ENCODE measurements around the gene DCLRE1B.

DNA sequence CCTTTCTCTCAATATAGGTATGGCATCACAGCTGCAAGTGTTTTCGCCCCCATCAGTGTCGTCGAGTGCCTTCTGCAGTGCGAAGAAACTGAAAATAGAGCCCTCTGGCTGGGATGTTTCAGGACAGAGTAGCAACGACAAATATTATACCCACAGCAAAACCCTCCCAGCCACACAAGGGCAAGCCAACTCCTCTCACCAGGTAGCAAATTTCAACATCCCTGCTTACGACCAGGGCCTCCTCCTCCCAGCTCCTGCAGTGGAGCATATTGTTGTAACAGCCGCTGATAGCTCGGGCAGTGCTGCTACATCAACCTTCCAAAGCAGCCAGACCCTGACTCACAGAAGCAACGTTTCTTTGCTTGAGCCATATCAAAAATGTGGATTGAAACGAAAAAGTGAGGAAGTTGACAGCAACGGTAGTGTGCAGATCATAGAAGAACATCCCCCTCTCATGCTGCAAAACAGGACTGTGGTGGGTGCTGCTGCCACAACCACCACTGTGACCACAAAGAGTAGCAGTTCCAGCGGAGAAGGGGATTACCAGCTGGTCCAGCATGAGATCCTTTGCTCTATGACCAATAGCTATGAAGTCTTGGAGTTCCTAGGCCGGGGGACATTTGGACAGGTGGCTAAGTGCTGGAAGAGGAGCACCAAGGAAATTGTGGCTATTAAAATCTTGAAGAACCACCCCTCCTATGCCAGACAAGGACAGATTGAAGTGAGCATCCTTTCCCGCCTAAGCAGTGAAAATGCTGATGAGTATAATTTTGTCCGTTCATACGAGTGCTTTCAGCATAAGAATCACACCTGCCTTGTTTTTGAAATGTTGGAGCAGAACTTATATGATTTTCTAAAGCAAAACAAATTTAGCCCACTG lies 35.5 kb downstream of the DCLRE1B start:
- TF ChIP-seq, protein P1, sequence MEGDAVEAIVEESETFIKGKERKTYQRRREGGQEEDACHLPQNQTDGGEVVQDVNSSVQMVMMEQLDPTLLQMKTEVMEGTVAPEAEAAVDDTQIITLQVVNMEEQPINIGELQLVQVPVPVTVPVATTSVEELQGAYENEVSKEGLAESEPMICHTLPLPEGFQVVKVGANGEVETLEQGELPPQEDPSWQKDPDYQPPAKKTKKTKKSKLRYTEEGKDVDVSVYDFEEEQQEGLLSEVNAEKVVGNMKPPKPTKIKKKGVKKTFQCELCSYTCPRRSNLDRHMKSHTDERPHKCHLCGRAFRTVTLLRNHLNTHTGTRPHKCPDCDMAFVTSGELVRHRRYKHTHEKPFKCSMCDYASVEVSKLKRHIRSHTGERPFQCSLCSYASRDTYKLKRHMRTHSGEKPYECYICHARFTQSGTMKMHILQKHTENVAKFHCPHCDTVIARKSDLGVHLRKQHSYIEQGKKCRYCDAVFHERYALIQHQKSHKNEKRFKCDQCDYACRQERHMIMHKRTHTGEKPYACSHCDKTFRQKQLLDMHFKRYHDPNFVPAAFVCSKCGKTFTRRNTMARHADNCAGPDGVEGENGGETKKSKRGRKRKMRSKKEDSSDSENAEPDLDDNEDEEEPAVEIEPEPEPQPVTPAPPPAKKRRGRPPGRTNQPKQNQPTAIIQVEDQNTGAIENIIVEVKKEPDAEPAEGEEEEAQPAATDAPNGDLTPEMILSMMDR (IDR thresholded peaks at IDR 0.05; ENCODE audit: insufficient read depth, low read depth, low read length), result no peak
- TF ChIP-seq EZH2 (IDR thresholded peaks at IDR 0.05; ENCODE audit: insufficient read depth, low read length), result no peak

Measured in astrocyte (in vitro differentiated cells and primary cell).